ENCODE measurements around the gene MARCHF9.
"Not testable (repeated sequence)": the region's sequence is repeated elsewhere in the genome, so short reads cannot be mapped to it uniquely, and the experiment has no call there.

The MARCHF9 gene, protein sequence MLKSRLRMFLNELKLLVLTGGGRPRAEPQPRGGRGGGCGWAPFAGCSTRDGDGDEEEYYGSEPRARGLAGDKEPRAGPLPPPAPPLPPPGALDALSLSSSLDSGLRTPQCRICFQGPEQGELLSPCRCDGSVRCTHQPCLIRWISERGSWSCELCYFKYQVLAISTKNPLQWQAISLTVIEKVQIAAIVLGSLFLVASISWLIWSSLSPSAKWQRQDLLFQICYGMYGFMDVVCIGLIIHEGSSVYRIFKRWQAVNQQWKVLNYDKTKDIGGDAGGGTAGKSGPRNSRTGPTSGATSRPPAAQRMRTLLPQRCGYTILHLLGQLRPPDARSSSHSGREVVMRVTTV

DNA sequence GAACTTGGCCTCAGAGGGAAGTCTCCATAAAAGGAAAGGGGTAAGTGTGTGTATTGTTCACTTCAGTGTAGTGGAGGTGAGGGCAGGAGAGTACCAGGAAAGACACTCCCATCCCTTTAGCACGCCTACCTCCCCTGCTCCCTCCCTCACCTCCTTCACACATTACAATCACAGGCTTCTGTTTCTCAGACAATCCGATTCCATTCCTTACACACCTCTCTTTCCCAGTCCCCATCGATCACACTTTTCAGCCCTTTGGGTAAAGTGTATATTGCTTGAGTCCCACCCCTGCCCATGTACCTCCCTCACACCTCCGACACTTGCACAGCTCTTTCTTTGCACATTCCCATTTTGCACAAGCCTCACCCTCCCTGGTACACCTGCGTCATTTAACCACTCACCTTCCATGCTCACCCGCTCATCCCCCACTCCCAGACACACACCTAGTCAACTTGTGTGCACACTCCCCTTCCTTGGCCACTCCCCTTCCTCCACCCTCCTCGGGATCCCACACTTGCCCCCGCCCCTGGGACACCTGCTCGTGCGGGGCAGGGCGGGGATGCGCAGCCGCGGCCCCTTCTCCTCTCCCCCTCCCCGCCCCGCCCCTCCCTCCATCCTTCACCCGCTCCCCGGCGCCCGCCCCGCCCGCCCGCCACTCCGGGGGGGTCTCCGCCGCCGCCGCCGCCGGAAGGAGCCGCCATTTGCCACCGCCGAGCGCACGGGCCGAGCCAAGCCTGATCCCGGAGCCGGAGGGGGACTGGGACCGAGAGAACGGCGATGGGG lies at the start of gene MARCHF9:
Gene MARCHF9 (plus strand): TSS at position 693 of the 783 bp plus-strand sequence. CDS start 426 bp downstream, outside the sequence.
- DNase-seq (ENCODE audit: low spot score) = no peak

DNA sequence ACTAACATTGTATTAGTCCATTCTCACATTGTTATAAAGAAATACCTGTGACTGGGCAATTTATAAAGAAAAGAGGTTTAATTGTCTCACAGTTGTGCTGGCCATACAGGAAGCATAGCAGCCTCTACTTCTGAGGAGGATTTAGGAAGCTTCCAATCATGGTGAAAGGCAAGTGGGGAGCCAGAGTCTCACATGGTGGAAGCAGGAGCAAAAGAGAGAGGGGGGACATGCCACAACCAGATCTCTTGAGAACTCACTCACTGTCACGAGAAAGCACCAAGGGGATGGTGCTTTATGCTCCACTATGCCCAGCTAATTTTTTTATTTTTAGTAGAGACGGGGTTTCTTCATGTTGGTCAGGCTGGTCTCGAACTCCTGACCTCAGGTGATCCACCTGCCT lies 47.7 kb upstream of the MARCHF9 start:
- no peak for DNase-seq (ENCODE audit: low spot score)

DNA sequence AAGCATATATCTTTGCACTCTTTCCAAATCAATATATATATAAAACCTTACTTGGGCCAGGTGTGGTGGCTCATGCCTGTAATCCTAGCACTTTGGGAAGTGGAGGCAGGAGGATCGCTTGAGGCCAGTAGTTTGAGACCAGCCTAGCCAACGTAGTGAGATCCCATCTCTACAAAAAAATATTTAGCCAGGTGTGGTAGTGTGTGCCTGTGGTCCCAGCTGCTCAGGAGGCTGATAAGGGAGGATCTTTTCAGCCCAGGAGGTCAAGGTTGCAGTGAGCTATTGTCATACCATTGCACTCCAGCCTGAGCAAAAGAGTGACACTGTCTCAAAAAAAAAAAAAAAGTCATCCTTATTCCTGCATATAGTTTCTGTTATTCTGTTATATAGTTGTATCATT lies 46.6 kb upstream of the MARCHF9 start:
- DNase-seq (ENCODE audit: low spot score) = no peak

DNA sequence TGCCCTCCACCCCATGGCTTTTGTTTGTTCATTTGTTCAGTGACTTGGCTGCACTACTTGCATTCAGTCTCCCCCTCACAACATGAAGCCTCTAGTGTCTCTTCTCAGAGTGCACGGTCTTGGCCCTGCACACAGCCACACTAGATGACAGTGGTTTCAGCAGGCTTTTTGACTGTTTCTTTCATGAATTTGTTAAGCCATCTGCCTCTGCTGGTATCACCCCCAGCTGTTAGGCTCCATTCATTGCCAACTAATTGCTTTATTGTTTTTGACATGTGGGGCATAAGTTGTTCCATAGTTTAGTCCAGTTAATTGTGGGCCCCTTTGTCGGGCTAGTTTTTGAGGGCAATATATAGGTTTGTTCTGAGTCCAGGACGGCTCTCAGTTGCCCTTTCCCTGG lies 42.2 kb upstream of the MARCHF9 start:
- DNase-seq (ENCODE audit: low spot score) = peak; percentile 50

- DNase-seq (ENCODE audit: low spot score) = no peak
Measured at GRCh38 chr12:57713209-57713608, 41.7 kb upstream of the MARCHF9 start.

DNA sequence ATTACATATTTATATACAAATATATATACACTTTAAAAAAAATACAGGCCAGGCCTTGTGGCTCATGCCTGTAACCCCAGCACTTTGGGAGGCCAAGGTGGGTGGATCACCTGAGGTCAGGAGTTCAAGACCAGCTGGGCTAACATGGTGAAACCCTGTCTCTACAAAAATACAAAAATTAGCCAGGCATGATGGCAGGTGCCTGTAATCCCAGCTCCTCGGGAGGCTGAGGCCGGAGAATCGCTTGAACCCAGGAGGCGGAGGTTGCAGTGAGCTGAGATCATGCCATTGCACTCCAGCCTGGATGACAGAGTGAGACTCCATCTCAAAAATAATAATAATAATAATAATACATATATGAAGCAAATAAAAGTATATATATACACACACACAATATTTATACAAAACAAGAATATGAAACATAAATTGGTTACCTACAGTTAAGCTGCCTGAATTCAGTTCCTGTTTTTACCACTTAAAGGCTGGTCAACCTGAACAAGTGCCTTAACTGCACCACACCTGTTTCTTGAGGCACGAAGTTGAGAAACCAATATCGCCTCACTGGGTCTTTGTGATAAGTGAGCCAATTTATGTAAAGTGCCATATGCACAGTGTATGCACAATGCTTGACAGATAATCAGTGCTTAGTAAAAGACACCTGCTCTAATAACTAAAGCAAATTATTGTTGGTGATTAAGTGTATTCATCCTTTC lies 39.7 kb upstream of the MARCHF9 start:
- not testable (repeated sequence) for DNase-seq (ENCODE audit: low spot score)

- DNase-seq (ENCODE audit: low spot score) = no peak
Measured at GRCh38 chr12:57715786-57716185, 39.1 kb upstream of the MARCHF9 start.

DNA sequence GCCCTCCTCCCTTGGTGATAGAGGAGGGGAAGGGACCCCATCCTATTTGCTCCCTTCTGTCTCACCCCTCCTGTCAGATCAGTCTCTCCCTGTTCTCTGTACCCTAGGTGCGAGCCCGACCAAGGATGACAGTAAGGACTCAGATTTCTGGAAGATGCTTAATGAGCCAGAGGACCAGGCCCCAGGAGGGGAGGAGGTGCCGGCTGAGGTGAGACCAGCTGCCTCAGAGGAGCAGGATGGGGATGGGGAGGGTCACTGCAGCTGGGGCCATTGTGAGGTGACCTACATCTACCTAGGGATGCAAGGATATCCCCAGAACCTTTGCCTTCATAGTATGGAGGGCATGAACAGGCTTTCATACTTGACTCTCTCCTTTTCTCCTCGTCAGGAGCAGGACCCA lies 38.6 kb upstream of the MARCHF9 start:
- no peak for DNase-seq (ENCODE audit: low spot score)

GRCh38 chr12:57717131-57717530 lies 37.8 kb upstream of the MARCHF9 start:
- no peak for DNase-seq (ENCODE audit: low spot score)

- no peak for DNase-seq (ENCODE audit: low spot score)
Measured at GRCh38 chr12:57717846-57718640, 36.9 kb upstream of the MARCHF9 start.

DNA sequence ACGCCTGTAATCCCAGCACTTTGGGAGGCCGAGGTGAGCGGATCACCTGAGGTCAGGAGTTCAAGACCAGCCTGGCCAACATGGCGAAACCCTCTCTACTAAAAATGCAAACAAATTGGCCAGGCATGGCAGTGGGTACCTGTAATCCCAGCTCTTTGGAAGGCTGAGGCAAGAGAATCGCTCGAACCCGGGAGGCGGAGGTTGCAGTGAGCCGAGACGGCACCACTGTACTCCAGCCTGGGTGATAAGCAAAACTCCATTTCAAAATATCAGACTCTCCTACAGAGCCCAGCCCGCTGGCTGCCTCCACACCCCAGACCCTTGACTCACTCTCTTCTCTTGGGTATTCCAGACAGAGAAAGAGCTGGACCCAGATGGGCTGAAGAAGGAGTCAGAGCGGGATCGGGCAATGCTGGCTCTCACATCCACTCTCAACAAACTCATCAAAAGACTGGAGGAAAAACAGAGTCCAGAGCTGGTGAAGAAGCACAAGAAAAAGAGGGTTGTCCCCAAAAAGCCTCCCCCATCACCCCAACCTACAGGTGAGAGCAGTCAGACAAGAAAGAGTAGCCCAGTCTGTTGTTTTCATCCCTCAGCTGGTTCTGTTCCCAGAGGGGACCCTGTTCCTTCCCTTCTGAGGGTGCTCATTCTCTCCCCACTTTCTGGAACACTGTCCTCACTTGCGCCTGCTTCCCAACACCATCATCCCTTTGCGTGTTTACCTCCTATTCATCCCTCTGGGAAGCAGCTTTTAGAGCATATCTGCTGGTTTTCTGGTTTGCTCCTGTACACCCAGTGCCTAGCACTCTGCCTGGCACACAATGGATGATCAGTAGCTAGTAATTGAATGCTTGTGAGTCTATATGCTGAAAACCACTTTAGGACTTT lies 36.0 kb upstream of the MARCHF9 start:
- DNase-seq (ENCODE audit: low spot score) = no peak

DNA sequence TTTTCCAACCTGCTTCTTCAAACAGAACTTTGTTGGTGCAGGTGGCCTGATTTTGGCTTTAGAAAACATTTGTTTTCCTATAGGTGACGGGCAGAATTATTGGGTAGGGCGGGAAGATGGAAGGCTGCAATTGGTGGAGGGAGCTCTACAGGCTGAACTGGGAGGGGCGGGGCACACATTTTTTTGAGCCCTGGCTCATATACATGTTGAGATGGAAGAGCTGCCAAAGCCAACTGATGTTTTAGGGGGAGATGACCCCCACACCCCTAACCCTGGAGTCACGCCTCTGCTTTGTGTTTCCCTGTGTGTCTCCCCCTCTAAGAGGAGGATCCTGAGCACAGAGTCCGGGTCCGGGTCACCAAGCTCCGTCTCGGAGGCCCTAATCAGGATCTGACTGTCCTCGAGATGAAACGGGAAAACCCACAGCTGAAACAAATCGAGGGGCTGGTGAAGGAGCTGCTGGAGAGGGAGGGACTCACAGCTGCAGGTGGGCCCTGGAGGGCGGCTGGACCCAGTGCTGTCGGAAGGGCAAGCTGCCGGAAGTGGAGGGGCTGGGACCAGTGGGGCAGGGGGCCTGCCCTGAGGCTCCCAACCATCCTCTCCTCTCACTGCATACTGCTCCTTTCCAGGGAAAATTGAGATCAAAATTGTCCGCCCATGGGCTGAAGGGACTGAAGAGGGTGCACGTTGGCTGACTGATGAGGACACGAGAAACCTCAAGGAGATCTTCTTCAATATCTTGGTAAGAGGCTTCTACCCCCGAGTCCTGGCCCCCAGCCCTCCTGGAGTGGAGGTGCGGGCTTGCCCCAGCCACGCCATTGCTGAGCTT lies 34.9 kb upstream of the MARCHF9 start:
- DNase-seq (ENCODE audit: low spot score) = no peak

DNA sequence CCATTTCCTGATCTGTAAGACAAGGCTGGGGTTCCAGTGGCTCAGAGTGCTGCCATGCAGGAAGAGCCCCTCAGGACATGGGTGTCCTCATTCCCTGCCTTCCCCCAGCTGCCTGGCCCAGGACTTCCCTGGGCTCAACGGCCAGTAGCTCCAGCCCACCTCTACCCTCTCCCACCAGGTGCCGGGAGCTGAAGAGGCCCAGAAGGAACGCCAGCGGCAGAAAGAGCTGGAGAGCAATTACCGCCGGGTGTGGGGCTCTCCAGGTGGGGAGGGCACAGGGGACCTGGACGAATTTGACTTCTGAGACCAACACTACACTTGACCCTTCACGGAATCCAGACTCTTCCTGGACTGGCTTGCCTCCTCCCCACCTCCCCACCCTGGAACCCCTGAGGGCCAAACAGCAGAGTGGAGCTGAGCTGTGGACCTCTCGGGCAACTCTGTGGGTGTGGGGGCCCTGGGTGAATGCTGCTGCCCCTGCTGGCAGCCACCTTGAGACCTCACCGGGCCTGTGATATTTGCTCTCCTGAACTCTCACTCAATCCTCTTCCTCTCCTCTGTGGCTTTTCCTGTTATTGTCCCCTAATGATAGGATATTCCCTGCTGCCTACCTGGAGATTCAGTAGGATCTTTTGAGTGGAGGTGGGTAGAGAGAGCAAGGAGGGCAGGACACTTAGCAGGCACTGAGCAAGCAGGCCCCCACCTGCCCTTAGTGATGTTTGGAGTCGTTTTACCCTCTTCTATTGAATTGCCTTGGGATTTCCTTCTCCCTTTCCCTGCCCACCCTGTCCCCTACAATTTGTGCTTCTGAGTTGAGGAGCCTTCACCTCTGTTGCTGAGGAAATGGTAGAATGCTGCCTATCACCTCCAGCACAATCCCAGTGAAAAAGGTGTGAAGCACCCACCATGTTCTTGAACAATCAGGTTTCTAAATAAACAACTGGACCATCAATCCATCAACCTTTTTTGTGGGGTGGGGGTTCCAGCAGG lies 34.0 kb upstream of the MARCHF9 start:
- no peak for DNase-seq (ENCODE audit: low spot score)

- DNase-seq (ENCODE audit: low spot score) = not testable (repeated sequence)
Measured at GRCh38 chr12:57721846-57722608, 32.9 kb upstream of the MARCHF9 start.

DNA sequence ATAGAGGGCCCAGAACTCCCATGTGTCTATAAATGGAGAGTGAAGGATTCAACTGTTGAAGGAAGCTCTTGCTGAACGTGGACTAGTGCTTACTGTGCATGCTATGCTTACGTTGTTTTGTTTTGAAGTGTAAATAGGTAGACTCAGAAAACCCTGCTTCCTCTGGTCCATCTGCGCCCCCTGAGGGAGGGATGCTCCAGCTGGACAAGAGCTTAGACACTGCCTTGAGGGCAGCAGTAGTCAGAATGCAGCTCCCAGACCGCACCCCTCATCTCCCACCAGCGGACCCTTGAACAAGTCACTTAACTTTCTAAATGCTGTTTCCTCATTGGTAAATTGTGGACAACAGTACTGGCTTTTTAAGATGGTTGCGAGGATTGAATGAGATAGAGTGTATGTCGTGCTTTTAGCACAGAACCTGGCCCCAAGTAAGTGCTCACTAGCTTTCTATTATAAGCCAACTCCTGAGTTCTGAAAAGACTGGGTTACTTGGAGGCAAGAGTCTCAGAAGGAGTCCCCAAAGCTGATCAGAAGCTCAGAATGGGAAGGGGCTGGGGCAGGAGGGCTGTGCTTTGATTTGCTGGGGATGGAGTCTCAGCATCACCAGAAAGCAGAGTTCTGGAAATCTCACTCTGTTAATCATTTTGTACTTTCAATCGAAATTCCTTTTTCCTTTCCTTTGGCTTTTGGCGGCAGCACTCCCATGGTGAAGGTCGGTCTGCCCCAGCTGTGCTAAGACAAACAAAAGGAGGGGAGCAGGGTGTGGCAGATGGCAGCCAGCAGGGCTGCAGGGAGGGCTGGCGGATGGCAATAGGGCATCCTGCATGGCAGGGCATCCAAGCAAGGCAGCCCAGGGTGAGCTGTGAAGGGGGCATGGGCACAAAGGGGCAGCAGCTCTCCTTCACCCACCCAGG lies 31.9 kb upstream of the MARCHF9 start:
- DNase-seq (ENCODE audit: low spot score) = no peak

DNA sequence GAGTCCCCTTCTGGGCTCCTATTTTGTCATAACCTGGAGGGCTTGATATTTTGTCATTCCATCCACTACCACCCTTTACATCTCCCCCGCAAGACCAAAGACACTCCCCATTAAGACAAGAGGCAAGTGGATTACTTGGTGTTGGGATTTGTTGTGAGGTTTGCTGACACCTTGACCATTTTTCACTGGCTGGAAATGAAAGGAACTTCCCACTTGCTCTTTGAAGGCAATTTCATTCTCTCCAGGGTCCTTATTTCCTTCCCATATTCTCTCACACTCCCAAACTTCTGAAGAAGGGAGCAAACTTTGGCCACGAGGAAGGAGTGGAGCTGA lies 31.3 kb upstream of the MARCHF9 start:
- no peak for DNase-seq (ENCODE audit: low spot score)
